T-cell (primary cell): ENCODE results near the gene AMIGO3. TPM values are rescaled to one million over a fixed set of nuclear protein-coding genes. Genes with fewer than 3 reads are reported as not detected.
A peak's percentile ranks its signal among the peaks of the same experiment; 100 is the strongest.
"Not testable (repeated sequence)": the region's sequence is repeated elsewhere in the genome, so short reads cannot be mapped to it uniquely, and the experiment has no call there.

Experiments
- ATAC-seq, 4 experiments: fragments of 200-7000 bp in 3 of 4; fragments of 150-1000 bp in 1 of 4; cut with Tn5 transposase; replicated peaks in 1 of 4; 1 replicate in 3 of 4; 2 replicates in 1 of 4; pipeline ENCODE4 v1.10.0; 2021; ENCODE audit warnings: moderate library complexity in 3 of 4, mild to moderate bottlenecking in 2 of 4, moderate number of reproducible peaks in 1 of 4
- CTCF ChIA-PET, 2 donors: fragments of 300-600 bp; sonication (Branson Sonifier 250); formaldehyde crosslinking; loops; one replicate each; lab custom pipeline; 2022; ENCODE audit warnings: antibody characterized with exemption in 2 of 2; lab: Charles Lee
- POLR2A ChIA-PET, 2 donors: fragments of 300-600 bp; sonication (Branson Sonifier 250); formaldehyde crosslinking; loops; one replicate each; lab custom pipeline; 2022; ENCODE audit warnings: antibody characterized with exemption in 2 of 2; lab: Charles Lee
- DNase-seq, 35 experiments: peaks; one replicate each; pipeline versions ENCODE4 v3.0.0 to v3.0.0-alpha.2; 2013 to 2023
- H3K27ac ChIP-seq: one replicate; pipeline ENCODE4 v1.5.1; 2013; ENCODE audit warnings: low read length
- H3K27me3 ChIP-seq, 2 experiments: replicated peaks in 1 of 2; 1 replicate in 1 of 2; 2 replicates in 1 of 2; pipeline versions ENCODE4 v1.6.1 to v1.7.0; 2013; ENCODE audit warnings: low read length in 1 of 2, mixed read lengths in 1 of 2; ENCODE audit not compliant: control insufficient read depth in 2 of 2, insufficient read depth in 2 of 2; ENCODE audit errors: extremely low read depth in 1 of 2
- H3K36me3 ChIP-seq, 2 donors: 1 replicate in 1 of 2; 2 replicates in 1 of 2; pipeline versions ENCODE4 v1.6.1 to v1.7.0; 2013; ENCODE audit warnings: low read length in 1 of 2; ENCODE audit not compliant: control insufficient read depth in 2 of 2, insufficient read depth in 1 of 2; ENCODE audit errors: extremely low read depth in 1 of 2
- H3K4me1 ChIP-seq, 2 experiments: 1 replicate in 1 of 2; 2 replicates in 1 of 2; pipeline versions ENCODE4 v1.6.1 to v1.7.0; 2013; ENCODE audit warnings: low read length in 2 of 2, mixed read lengths in 1 of 2; ENCODE audit not compliant: insufficient read depth in 2 of 2, control insufficient read depth in 1 of 2; ENCODE audit errors: extremely low read depth in 1 of 2
- H3K4me3 ChIP-seq, 2 donors: 1 replicate in 1 of 2; 2 replicates in 1 of 2; pipeline versions ENCODE4 v1.5.1 to v1.7.0; 2013; ENCODE audit warnings: mild to moderate bottlenecking in 2 of 2, low read length in 1 of 2, moderate library complexity in 1 of 2; ENCODE audit not compliant: control insufficient read depth in 1 of 2; ENCODE audit errors: extremely low read depth in 1 of 2
- H3K9me3 ChIP-seq: 2 replicates; pipeline ENCODE4 v1.7.0; 2013
- H3K27ac Mint-ChIP-seq, 2 donors: one replicate each; pipeline ENCODE4 v1.8.0; 2020 to 2021; ENCODE audit warnings: mild to moderate bottlenecking in 2 of 2, mixed read lengths in 2 of 2
- H3K27me3 Mint-ChIP-seq, 2 donors: one replicate each; pipeline ENCODE4 v1.8.0; 2021 to 2022; ENCODE audit warnings: mixed read lengths in 2 of 2
- H3K36me3 Mint-ChIP-seq: one replicate; pipeline ENCODE4 v1.8.0; 2021; ENCODE audit warnings: mixed read lengths
- H3K4me1 Mint-ChIP-seq, 3 donors: one replicate each; pipeline ENCODE4 v1.8.0; 2020 to 2022; ENCODE audit warnings: mixed read lengths in 3 of 3, mild to moderate bottlenecking in 1 of 3
- H3K4me3 Mint-ChIP-seq, 3 donors: one replicate each; pipeline ENCODE4 v1.8.0; 2020 to 2022; ENCODE audit warnings: mild to moderate bottlenecking in 3 of 3, mixed read lengths in 3 of 3, moderate library complexity in 3 of 3
- H3K9me3 Mint-ChIP-seq, 3 donors: one replicate each; pipeline ENCODE4 v1.8.0; 2020 to 2022; ENCODE audit warnings: mixed read lengths in 3 of 3
- WGBS: methylation state at CpG from one replicate; pipeline ENCODE4 v1.1.5; 2013; ENCODE audit warnings: missing lambda C conversion rate; ENCODE audit not compliant: insufficient coverage; 5-methylcytosine and 5-hydroxymethylcytosine counted together
- total RNA-seq, 35 experiments: library from RNA in 6 of 35; stranded (reverse) in 6 of 35; fragments of 120-200 nt in 1 of 35; gene quantifications; one replicate each; pipeline versions ENCODE4 v1.2.1 to v1.2.4 and lab custom pipeline; 2013 to 2026

AMIGO3 gene
- total RNA-seq, 5 donors from 2014 or later (not counting 1 experiment from before 2014, with no cell fraction given), result 0.20 to 1.4 (median 0.26) TPM; not detected in 2

DNA sequence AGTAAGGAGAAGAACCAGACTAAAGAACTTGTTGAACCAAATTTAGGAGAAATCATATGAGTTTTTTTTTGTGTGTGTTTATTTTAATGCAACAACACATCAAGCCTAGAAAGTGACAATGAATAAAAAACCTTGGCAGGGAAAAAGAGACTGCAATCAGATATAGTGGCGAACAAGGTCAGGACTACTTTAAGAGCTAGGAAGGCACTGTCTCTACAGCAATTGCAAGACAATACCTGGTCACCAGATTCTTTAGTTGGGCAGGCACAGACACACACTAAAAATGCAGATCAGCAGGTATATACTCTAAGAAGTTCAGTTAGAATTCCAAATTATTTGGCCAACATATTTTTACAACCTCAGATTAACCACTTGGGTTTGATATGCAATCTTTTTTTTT lies 35.1 kb upstream of the AMIGO3 start:
- Mint-ChIP-seq H3K4me1 (peaks cover 44 to 52% (median 45%) of the 10 kb centered on the region in 3 donors), H3K27me3 (no peaks in the 10 kb centered on the region), H3K36me3 (peaks cover 10% of the 10 kb centered on the region), H3K4me3 (no peak overlapping the region), H3K9me3 (no peaks in the 10 kb centered on the region), H3K27ac (peak overlapping the region in 1 of 2 donors; percentile 45)
- POLR2A ChIA-PET, result no interaction called here
- no peak overlapping the region for H3K27ac ChIP-seq
- no CpG with 5 or more reads among the region's 1 CpG for WGBS
- CTCF ChIA-PET, result interaction anchor here in 1 of 2 donors (0.7 kb wide), 1 partner anchor 211 kb away, joined by 3 read pairs; no protein-coding TSS in a partner anchor
- no peaks in the 10 kb centered on the region for H3K4me1 ChIP-seq
- H3K4me3 ChIP-seq, result no peak overlapping the region
- no peak for ATAC-seq
- peaks cover 0 to 8% of the 10 kb centered on the region in 2 donors for H3K36me3 ChIP-seq
- no peaks in the 10 kb centered on the region for H3K27me3 ChIP-seq
- no peaks in the 10 kb centered on the region for H3K9me3 ChIP-seq
- DNase-seq, result no peak

- Mint-ChIP-seq H3K4me3 (no peak overlapping the region), H3K27ac (no peak overlapping the region), H3K9me3 (no peaks in the 10 kb centered on the region), H3K36me3 (peaks cover 19% of the 10 kb centered on the region), H3K27me3 (no peaks in the 10 kb centered on the region), H3K4me1 (peaks cover 29 to 40% (median 33%) of the 10 kb centered on the region in 3 donors)
- ChIA-PET POLR2A (interaction anchor here in 1 of 2 donors (0.6 kb wide), 1 partner anchor 268 kb away, joined by 6 read pairs; no protein-coding TSS in a partner anchor), CTCF (no interaction called here)
- ATAC-seq, result no peak
- no peaks in the 10 kb centered on the region for H3K9me3 ChIP-seq
- H3K36me3 ChIP-seq, result peaks cover 3 to 21% of the 10 kb centered on the region in 2 donors
- whole genome bisulfite sequencing, result no CpG with 5 or more reads among the region's 4 CpGs
- DNase-seq, result no peak
- H3K4me1 ChIP-seq, result no peaks in the 10 kb centered on the region
- no peaks in the 10 kb centered on the region for H3K27me3 ChIP-seq
- no peak overlapping the region for H3K27ac ChIP-seq
- no peak overlapping the region for H3K4me3 ChIP-seq
Measured at GRCh38 chr3:49751501-49751900, 32.0 kb upstream of the AMIGO3 start.

GRCh38 chr3:49750056-49750455 lies 30.6 kb upstream of the AMIGO3 start:
- ChIA-PET POLR2A (no interaction called here), CTCF (no interaction called here)
- H3K9me3 Mint-ChIP-seq, result no peaks in the 10 kb centered on the region
- no peaks in the 10 kb centered on the region for H3K27me3 ChIP-seq
- H3K4me3 Mint-ChIP-seq, result no peak overlapping the region
- H3K27ac ChIP-seq, result no peak overlapping the region
- ATAC-seq (no peak), DNase-seq (no peak)
- peaks cover 6 to 28% of the 10 kb centered on the region in 2 donors for H3K36me3 ChIP-seq
- no peak overlapping the region for H3K27ac Mint-ChIP-seq
- no peaks in the 10 kb centered on the region for H3K9me3 ChIP-seq
- peaks cover 24% of the 10 kb centered on the region for H3K36me3 Mint-ChIP-seq
- H3K4me3 ChIP-seq, result no peak overlapping the region
- 83% methylated on average over 3 of the region's 4 CpGs for whole genome bisulfite sequencing
- peaks cover 21 to 28% (median 24%) of the 10 kb centered on the region in 3 donors for H3K4me1 Mint-ChIP-seq
- no peaks in the 10 kb centered on the region for H3K27me3 Mint-ChIP-seq
- H3K4me1 ChIP-seq, result no peaks in the 10 kb centered on the region

- H3K27ac Mint-ChIP-seq, H3K27ac ChIP-seq, H3K9me3 ChIP-seq, H3K4me3 Mint-ChIP-seq, DNase-seq, ATAC-seq, H3K4me1 ChIP-seq, H3K4me3 ChIP-seq, H3K27me3 Mint-ChIP-seq, H3K9me3 Mint-ChIP-seq, H3K27me3 ChIP-seq: not testable (repeated sequence)
- POLR2A ChIA-PET, result interaction anchor here in 1 of 2 donors (0.6 kb wide), 1 partner anchor 23 kb away, joined by 3 read pairs; no protein-coding TSS in a partner anchor
- H3K36me3 Mint-ChIP-seq, result peaks cover 30% of the 10 kb centered on the region
- H3K4me1 Mint-ChIP-seq, result peaks cover 18 to 20% (median 18%) of the 10 kb centered on the region in 3 donors
- peaks cover 6 to 37% of the 10 kb centered on the region in 2 donors for H3K36me3 ChIP-seq
- WGBS, result 97% methylated on average over 3 of the region's 5 CpGs
- CTCF ChIA-PET, result interaction anchor here in 1 of 2 donors (0.7 to 1.2 kb wide), 2 partner anchors 8 to 13 kb away, joined by 3 to 4 read pairs; no protein-coding TSS in a partner anchor
Measured at GRCh38 chr3:49748874-49749273, 29.4 kb upstream of the AMIGO3 start.

GRCh38 chr3:49747792-49748480 lies 28.5 kb upstream of the AMIGO3 start:
- H3K4me1 ChIP-seq, result no peaks in the 10 kb centered on the region
- no peak for ATAC-seq
- 96% methylated on average over 13 of the region's 13 CpGs for WGBS
- Mint-ChIP-seq H3K9me3 (no peaks in the 10 kb centered on the region), H3K4me1 (peaks cover 8 to 13% (median 12%) of the 10 kb centered on the region in 3 donors), H3K27me3 (no peaks in the 10 kb centered on the region), H3K27ac (no peak overlapping the region), H3K4me3 (no peak overlapping the region), H3K36me3 (peaks cover 27% of the 10 kb centered on the region)
- POLR2A ChIA-PET, result interaction anchor here in 1 of 2 donors (0.6 kb wide), 1 partner anchor 24 kb away, joined by 3 read pairs; no protein-coding TSS in a partner anchor
- H3K36me3 ChIP-seq, result peaks cover 6 to 39% of the 10 kb centered on the region in 2 donors
- H3K27me3 ChIP-seq, result no peaks in the 10 kb centered on the region
- H3K9me3 ChIP-seq, result no peaks in the 10 kb centered on the region
- no peak overlapping the region for H3K4me3 ChIP-seq
- DNase-seq, result no peak
- no peak overlapping the region for H3K27ac ChIP-seq
- CTCF ChIA-PET, result no interaction called here

DNA sequence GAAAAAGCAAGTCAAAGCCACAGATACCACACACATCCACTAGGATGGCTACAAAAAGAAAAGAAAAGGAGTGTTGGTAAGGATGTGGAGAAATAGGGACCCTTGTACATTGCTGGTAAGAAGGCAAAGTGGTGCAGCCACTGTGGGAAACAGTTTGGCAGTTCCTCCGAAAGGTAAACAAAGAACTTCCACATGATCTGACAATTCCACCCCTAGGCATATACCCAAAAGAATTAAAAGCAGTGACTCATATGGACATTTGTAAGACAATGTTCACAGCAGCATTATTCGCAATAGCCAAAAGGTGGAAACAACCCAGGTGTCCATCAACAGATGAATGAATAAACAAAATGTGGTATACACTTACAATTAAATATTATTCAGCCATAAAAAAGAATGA lies 26.5 kb upstream of the AMIGO3 start:
- Mint-ChIP-seq H3K27me3 (no peaks in the 10 kb centered on the region), H3K27ac (no peak overlapping the region), H3K4me1 (peaks cover 7 to 13% (median 12%) of the 10 kb centered on the region in 3 donors), H3K4me3 (no peak overlapping the region), H3K9me3 (no peaks in the 10 kb centered on the region), H3K36me3 (peaks cover 27% of the 10 kb centered on the region)
- WGBS, result no CpG with 5 or more reads among the region's 2 CpGs
- ChIA-PET CTCF (no interaction called here), POLR2A (no interaction called here)
- H3K9me3 ChIP-seq, result no peaks in the 10 kb centered on the region
- ATAC-seq, result no peak
- no peaks in the 10 kb centered on the region for H3K27me3 ChIP-seq
- H3K4me1 ChIP-seq, result no peaks in the 10 kb centered on the region
- peaks cover 6 to 46% of the 10 kb centered on the region in 2 donors for H3K36me3 ChIP-seq
- no peak overlapping the region for H3K27ac ChIP-seq
- H3K4me3 ChIP-seq, result no peak overlapping the region
- no peak for DNase-seq
